K562 (cell line): ENCODE results near the gene LAMA4.

ENCODE experiments used
- COPS2 ChIP-seq: fragments of 450-650 bp; conservative IDR thresholded peaks from 2 replicates; pipeline ENCODE4 v1.6.1; 2016; ENCODE audit warnings: mild to moderate bottlenecking, moderate library complexity
- MBD1 ChIP-seq: fragments of 250-450 bp; sonication (Bioruptor Pico); IDR thresholded peaks from 2 replicates; pipeline ENCODE4 v1.8.0; 2022; ENCODE audit warnings: inconsistent platforms
- MEIS2 ChIP-seq: fragments of 450-650 bp; IDR thresholded peaks from 2 replicates; pipeline ENCODE4 v1.6.1; 2014; ENCODE audit warnings: mild to moderate bottlenecking; ENCODE audit not compliant: partially characterized antibody
- ZBTB8A ChIP-seq: fragments of 450-650 bp; IDR thresholded peaks from 2 replicates; pipeline ENCODE4 v1.6.1; 2018; ENCODE audit warnings: mild to moderate bottlenecking, moderate library complexity; ENCODE audit not compliant: partially characterized antibody

GRCh38 chr6:112286010-112286409 is 31.6 kb upstream of the LAMA4 start:
- no peak for TF ChIP-seq MBD1
- no peak for TF ChIP-seq COPS2
- TF ChIP-seq ZBTB8A = no peak
- TF ChIP-seq MEIS2 = no peak
